Endodermal cell (in vitro differentiated cells): ENCODE results near the gene POLD2. TPM values are rescaled to one million over a fixed set of nuclear protein-coding genes. Genes with fewer than 3 reads are reported as not detected.

Source experiments
- DNase-seq: peaks from one replicate; pipeline ENCODE4 v3.0.0-alpha.2; 2017
- H3K27ac ChIP-seq: 2 replicates; pipeline ENCODE4 v1.5.1; 2013; ENCODE audit warnings: mild to moderate bottlenecking, low read depth, low read length, moderate library complexity
- H3K27me3 ChIP-seq: 2 replicates; pipeline ENCODE4 v1.6.1; 2013; ENCODE audit warnings: mild to moderate bottlenecking, low read length, moderate library complexity; ENCODE audit not compliant: insufficient read depth, control insufficient read depth, poor library complexity, severe bottlenecking
- H3K36me3 ChIP-seq: 2 replicates; pipeline ENCODE4 v1.7.0; 2013; ENCODE audit warnings: mild to moderate bottlenecking, low read length, moderate library complexity; ENCODE audit not compliant: control insufficient read depth, insufficient read depth
- H3K4me1 ChIP-seq: one replicate; pipeline ENCODE4 v1.7.0; 2013; ENCODE audit warnings: low read length; ENCODE audit not compliant: control insufficient read depth, insufficient read depth
- H3K4me3 ChIP-seq: 2 replicates; pipeline ENCODE4 v1.5.1; 2013; ENCODE audit warnings: mild to moderate bottlenecking, low read length, moderate library complexity
- H3K9ac ChIP-seq: 2 replicates; pipeline ENCODE4 v1.6.1; 2013; ENCODE audit warnings: mild to moderate bottlenecking, low read length, moderate library complexity; ENCODE audit not compliant: poor library complexity, severe bottlenecking; ENCODE audit errors: extremely low read depth
- H3K9me3 ChIP-seq: 2 replicates; pipeline ENCODE4 v1.6.1; 2013; ENCODE audit warnings: mild to moderate bottlenecking, low read length, moderate library complexity; ENCODE audit not compliant: control insufficient read depth
- H3K27ac Mint-ChIP-seq: 2 replicates; pipeline ENCODE4 v1.8.0; 2020; ENCODE audit warnings: mixed read lengths
- H3K27me3 Mint-ChIP-seq: 2 replicates; pipeline ENCODE4 v1.8.0; 2021; ENCODE audit warnings: mild to moderate bottlenecking, mixed read lengths; ENCODE audit not compliant: insufficient read depth
- H3K36me3 Mint-ChIP-seq: 2 replicates; pipeline ENCODE4 v1.8.0; 2020; ENCODE audit warnings: low read depth, mixed read lengths
- H3K4me1 Mint-ChIP-seq: 2 replicates; pipeline ENCODE4 v1.8.0; 2020; ENCODE audit warnings: mixed read lengths
- H3K4me3 Mint-ChIP-seq: 2 replicates; pipeline ENCODE4 v1.8.0; 2020; ENCODE audit warnings: mild to moderate bottlenecking, moderate library complexity, mixed read lengths
- H3K9me3 Mint-ChIP-seq: 2 replicates; pipeline ENCODE4 v1.8.0; 2020; ENCODE audit warnings: mild to moderate bottlenecking, mixed read lengths
- CTCF ChIP-seq: fragments of 200-600 bp; sonication (generic); conservative IDR thresholded peaks from 2 replicates; pipeline ENCODE4 v1.5.0; 2021; ENCODE audit warnings: antibody characterized with exemption, mild to moderate bottlenecking
- WGBS, 2 experiments: methylation state at CpG; one replicate each; pipeline versions ENCODE4 v1.1.5 to v1.1.7; 2013; ENCODE audit warnings: missing lambda C conversion rate in 2 of 2, mixed read lengths in 1 of 2; ENCODE audit not compliant: insufficient coverage in 1 of 2, insufficient read length in 1 of 2; 5-methylcytosine and 5-hydroxymethylcytosine counted together
- total RNA-seq, 2 donors: library from RNA; stranded (reverse); fragmentation: NEBNext Ultra II Directional in 1 of 2; extraction: Animal tissue kit (Norgen Biotek cat#: 25700) in 1 of 2; gene quantifications; 2 replicates in 1 of 2; 3 replicates in 1 of 2; pipeline ENCODE4 v1.2.1, GENCODE V29; 2021

Gene POLD2
- total RNA-seq, 2 donors from 2014 or later, result 127 to 141 TPM

GRCh38 chr7:44150966-44151941 lies 27.9 kb upstream of the POLD2 start:
- Histone ChIP-seq H3K36me3 (no peaks in the 10 kb centered on the region), H3K27me3 (no peaks in the 10 kb centered on the region), H3K4me3 (no peak overlapping the region), H3K27ac (no peak overlapping the region), H3K9ac (no peak overlapping the region), H3K4me1 (peaks cover 11% of the 10 kb centered on the region), H3K9me3 (no peaks in the 10 kb centered on the region)
- H3K36me3 Mint-ChIP-seq, result no peaks in the 10 kb centered on the region
- no peak overlapping the region for H3K4me3 Mint-ChIP-seq
- no peak overlapping the region for H3K27ac Mint-ChIP-seq
- H3K27me3 Mint-ChIP-seq, result peaks cover 7% of the 10 kb centered on the region
- H3K4me1 Mint-ChIP-seq, result peaks cover 15% of the 10 kb centered on the region
- no peak for TF ChIP-seq CTCF
- 92 to 95% methylated on average over 11 to 16 of the region's 16 CpGs for WGBS, 2 experiments
- no peaks in the 10 kb centered on the region for H3K9me3 Mint-ChIP-seq
- DNase-seq, result peak; percentile 34

- H3K9ac ChIP-seq, result no peak overlapping the region
- DNase-seq, result no peak
- H3K27ac ChIP-seq, result no peak overlapping the region
- H3K9me3 ChIP-seq, result no peaks in the 10 kb centered on the region
- H3K36me3 Mint-ChIP-seq, result no peaks in the 10 kb centered on the region
- no peak overlapping the region for H3K4me3 Mint-ChIP-seq
- 80 to 89% methylated on average over 2 to 5 of the region's 5 CpGs for WGBS, 2 experiments
- H3K9me3 Mint-ChIP-seq, result peaks cover 2% of the 10 kb centered on the region
- peaks cover 13% of the 10 kb centered on the region for H3K27me3 Mint-ChIP-seq
- TF ChIP-seq CTCF, result no peak
- H3K4me3 ChIP-seq, result no peak overlapping the region
- no peak overlapping the region for H3K27ac Mint-ChIP-seq
- peaks cover 11% of the 10 kb centered on the region for H3K4me1 ChIP-seq
- H3K27me3 ChIP-seq, result peaks cover 4% of the 10 kb centered on the region
- peaks cover 15% of the 10 kb centered on the region for H3K4me1 Mint-ChIP-seq
- H3K36me3 ChIP-seq, result no peaks in the 10 kb centered on the region
Observed at GRCh38 chr7:44150466-44150832, 27.1 kb upstream of the POLD2 start.

- H3K27me3 ChIP-seq, result peaks cover 10% of the 10 kb centered on the region
- 93 to 95% methylated on average over 15 to 18 of the region's 18 CpGs for WGBS, 2 experiments
- peaks cover 19% of the 10 kb centered on the region for H3K27me3 Mint-ChIP-seq
- H3K9me3 Mint-ChIP-seq, result peaks cover 2% of the 10 kb centered on the region
- no peak overlapping the region for H3K9ac ChIP-seq
- peaks cover 15% of the 10 kb centered on the region for H3K4me1 Mint-ChIP-seq
- peaks cover 11% of the 10 kb centered on the region for H3K4me1 ChIP-seq
- TF ChIP-seq CTCF, result no peak
- H3K9me3 ChIP-seq, result no peaks in the 10 kb centered on the region
- H3K4me3 ChIP-seq, result no peak overlapping the region
- H3K36me3 Mint-ChIP-seq, result no peaks in the 10 kb centered on the region
- DNase-seq, result peak; percentile 34
- H3K27ac ChIP-seq, result no peak overlapping the region
- H3K4me3 Mint-ChIP-seq, result no peak overlapping the region
- H3K36me3 ChIP-seq, result no peaks in the 10 kb centered on the region
- H3K27ac Mint-ChIP-seq, result no peak overlapping the region
Observed at GRCh38 chr7:44149571-44150465, 26.5 kb upstream of the POLD2 start.
